IgD-negative memory B cell (primary cell): Measurements from ENCODE around the gene KCNH8. TPM values are rescaled to one million over a fixed set of nuclear protein-coding genes. Genes with fewer than 3 reads are reported as not detected.

Experiments used
- H3K27ac Mint-ChIP-seq, 3 donors: one replicate each; pipeline ENCODE4 v1.8.0; 2020 to 2022; ENCODE audit warnings: mild to moderate bottlenecking in 3 of 3, mixed read lengths in 3 of 3, moderate library complexity in 1 of 3
- H3K27me3 Mint-ChIP-seq: one replicate; pipeline ENCODE4 v1.8.0; 2021; ENCODE audit warnings: mixed read lengths
- H3K36me3 Mint-ChIP-seq: one replicate; pipeline ENCODE4 v1.8.0; 2020; ENCODE audit warnings: mild to moderate bottlenecking, mixed read lengths
- H3K4me1 Mint-ChIP-seq, 3 donors: one replicate each; pipeline ENCODE4 v1.8.0; 2020 to 2022; ENCODE audit warnings: mixed read lengths in 3 of 3, mild to moderate bottlenecking in 1 of 3
- H3K4me3 Mint-ChIP-seq, 4 donors: one replicate each; pipeline ENCODE4 v1.8.0; 2020 to 2022; ENCODE audit warnings: mild to moderate bottlenecking in 4 of 4, mixed read lengths in 4 of 4, moderate library complexity in 3 of 4
- H3K9me3 Mint-ChIP-seq, 3 donors: one replicate each; pipeline ENCODE4 v1.8.0; 2020 to 2021; ENCODE audit warnings: mixed read lengths in 3 of 3, mild to moderate bottlenecking in 1 of 3
- polyA plus RNA-seq: library from polyadenylated mRNA; unstranded; fragments of 300-500 nt; fragmentation: Illumina TruSeq; gene quantifications from one replicate; pipeline ENCODE4 v1.2.3, GENCODE V29; 2021

Gene KCNH8
- polyA plus RNA-seq, 1 donor from 2014 or later = 1.9 TPM

DNA sequence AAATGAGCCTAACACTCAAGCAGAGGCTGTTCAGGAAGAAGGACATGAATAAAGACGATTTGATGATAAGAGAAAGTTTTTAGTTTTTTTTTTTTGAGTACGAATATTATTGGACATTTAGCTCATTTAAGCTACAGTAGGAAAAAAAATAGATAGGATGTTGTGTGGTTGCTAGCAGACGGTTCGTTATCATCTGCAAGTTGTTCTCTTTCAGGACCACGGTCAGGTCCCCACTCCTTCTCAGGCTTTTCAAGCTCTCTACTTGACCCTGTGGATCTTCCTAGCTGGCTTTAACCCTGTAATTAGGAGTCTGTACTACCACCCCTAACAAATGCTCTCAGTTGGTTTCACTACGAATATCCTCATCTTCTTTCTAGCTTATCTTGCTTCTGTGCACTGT is 1.1 kb downstream of the KCNH8 start:
- peak overlapping the region in 1 of 3 donors; percentile 32 for H3K27ac Mint-ChIP-seq
- peaks cover 5% of the 10 kb centered on the region for H3K27me3 Mint-ChIP-seq
- peak overlapping the region in 1 of 4 donors; percentile 83 for H3K4me3 Mint-ChIP-seq
- no peaks in the 10 kb centered on the region for H3K36me3 Mint-ChIP-seq
- peaks cover 13 to 19% (median 17%) of the 10 kb centered on the region in 3 donors for H3K4me1 Mint-ChIP-seq
- no peaks in the 10 kb centered on the region for H3K9me3 Mint-ChIP-seq

DNA sequence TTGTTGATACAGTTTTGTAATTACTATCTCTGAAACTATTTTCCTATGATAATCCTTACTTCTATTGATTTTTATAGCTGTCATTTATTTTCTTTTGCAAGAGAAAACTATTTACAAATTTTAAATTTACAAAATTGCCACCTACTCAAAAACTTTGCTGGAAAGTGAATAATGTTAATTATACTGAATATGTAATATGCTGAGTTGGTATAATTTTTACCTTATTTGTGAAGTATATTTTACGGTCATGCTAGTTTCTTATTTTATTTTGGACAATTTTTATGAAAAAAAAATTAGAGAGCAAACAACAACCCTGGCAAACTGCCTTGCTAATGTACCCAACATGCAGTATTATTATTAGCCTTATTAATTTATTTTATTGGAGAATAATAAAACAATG is 2.9 kb downstream of the KCNH8 start:
- H3K9me3 Mint-ChIP-seq = no peaks in the 10 kb centered on the region
- peaks cover 5% of the 10 kb centered on the region for H3K27me3 Mint-ChIP-seq
- peaks cover 10 to 16% (median 14%) of the 10 kb centered on the region in 3 donors for H3K4me1 Mint-ChIP-seq
- no peak overlapping the region for H3K27ac Mint-ChIP-seq
- no peak overlapping the region for H3K4me3 Mint-ChIP-seq
- no peaks in the 10 kb centered on the region for H3K36me3 Mint-ChIP-seq

DNA sequence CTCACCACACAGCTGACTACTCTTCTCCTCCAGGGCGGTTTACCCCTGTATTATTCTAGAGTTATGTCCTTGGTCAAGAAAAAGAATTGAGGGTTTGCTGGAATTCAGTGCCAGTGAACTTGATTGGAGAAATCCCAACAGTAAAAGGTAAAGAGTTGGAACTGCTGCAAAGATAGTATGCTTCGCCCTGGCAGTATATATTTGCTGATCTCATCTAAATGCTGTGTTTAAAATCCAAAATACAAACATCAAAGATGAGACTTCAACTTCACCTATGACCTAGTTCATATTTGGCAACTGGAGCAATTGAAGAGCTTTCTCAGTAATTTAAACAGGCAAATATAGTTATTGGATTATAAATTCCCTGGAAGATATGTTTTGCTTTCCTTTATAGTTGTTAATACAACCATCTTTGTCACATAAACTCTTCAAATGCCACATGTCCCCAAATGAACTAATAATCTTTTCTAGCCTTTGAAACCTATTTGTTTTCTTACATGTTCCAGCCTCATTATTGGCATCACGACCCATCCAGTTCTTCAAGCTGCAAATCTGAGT is 6.5 kb downstream of the KCNH8 start:
- no peaks in the 10 kb centered on the region for H3K27me3 Mint-ChIP-seq
- no peaks in the 10 kb centered on the region for H3K36me3 Mint-ChIP-seq
- no peaks in the 10 kb centered on the region for H3K9me3 Mint-ChIP-seq

DNA sequence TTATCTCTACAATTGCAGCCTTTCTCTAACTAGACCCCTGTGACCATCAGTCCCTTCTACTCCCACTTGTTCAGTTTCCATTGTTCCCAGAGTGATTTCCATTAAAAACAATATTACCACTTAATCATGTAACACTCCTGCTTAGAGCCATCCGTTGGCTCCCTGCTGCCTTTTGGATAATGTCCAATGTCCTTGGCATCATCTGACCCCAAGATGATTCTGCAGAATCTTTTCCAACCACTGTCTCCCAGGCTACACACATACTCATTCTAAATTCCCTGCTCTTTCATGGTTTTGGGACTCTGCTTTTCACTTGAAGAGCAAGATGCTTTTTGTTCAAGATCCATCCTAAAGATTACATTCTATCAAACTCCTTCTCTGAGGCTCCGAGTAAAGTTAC is 7.1 kb downstream of the KCNH8 start:
- Mint-ChIP-seq H3K4me1 (no peaks in the 10 kb centered on the region), H3K27ac (no peak overlapping the region), H3K36me3 (no peaks in the 10 kb centered on the region), H3K4me3 (no peak overlapping the region), H3K9me3 (no peaks in the 10 kb centered on the region), H3K27me3 (no peaks in the 10 kb centered on the region)

More for the DNA sequence above, 6.5 kb downstream of the KCNH8 start:
- Mint-ChIP-seq H3K4me3 (no peak overlapping the region), H3K27ac (no peak overlapping the region), H3K4me1 (peaks cover 0 to under 1% (median 0%) of the 10 kb centered on the region in 3 donors)

DNA sequence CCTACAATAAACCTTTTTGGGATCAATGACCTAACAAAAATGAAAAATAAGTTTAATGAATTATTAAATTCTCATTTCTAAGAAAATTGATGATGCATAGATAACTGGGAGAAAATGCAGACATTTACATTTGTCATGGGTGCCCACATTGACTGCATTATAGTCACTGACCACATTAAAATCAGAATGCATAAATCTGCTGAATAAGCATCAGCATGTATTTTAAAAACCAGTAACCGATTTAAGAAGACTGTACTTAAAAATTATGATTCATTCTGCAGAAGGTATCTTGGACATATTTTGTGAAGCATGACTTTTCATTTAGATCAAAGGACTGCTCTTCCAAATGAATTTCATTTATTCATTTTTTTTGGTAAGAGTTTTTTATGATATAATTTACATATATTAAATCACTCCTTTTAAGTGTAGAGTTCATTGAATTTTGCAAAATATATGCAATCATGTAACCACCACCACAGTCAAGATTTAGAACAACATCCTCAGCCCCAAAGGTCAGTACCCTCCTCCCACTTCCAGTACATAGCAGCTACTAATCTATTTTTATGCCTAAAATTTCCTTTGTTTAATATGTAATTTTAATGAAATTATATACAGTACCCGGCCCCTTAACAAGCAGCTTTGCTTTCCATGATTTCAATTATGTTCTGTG is 11.8 kb downstream of the KCNH8 start:
- no peaks in the 10 kb centered on the region for H3K36me3 Mint-ChIP-seq
- H3K4me1 Mint-ChIP-seq = no peaks in the 10 kb centered on the region
- no peak overlapping the region for H3K27ac Mint-ChIP-seq
- H3K9me3 Mint-ChIP-seq = no peaks in the 10 kb centered on the region
- peaks cover 2% of the 10 kb centered on the region for H3K27me3 Mint-ChIP-seq
- no peak overlapping the region for H3K4me3 Mint-ChIP-seq

DNA sequence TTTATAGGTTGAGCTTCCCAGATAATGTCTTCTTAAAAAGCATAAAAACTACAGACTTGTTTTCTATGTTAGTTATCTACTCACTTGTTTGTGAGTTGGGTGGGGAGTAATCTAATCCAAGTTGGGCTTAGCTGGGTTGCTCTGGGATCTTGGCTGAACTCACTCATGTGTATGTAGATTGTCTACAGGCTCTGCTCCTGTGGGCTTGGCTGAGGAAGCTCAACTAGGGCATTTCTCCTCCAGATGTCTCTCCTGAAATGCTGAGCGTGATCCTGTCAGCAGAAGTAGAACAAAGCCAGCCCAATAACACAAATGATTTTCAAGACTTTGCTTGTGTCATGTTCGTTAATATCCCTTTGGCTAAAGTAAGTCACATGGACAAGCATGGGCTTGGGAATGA is 17.3 kb downstream of the KCNH8 start:
- H3K9me3 Mint-ChIP-seq = peaks cover 0 to 2% (median 1%) of the 10 kb centered on the region in 3 donors
- no peak overlapping the region for H3K4me3 Mint-ChIP-seq
- no peak overlapping the region for H3K27ac Mint-ChIP-seq
- H3K27me3 Mint-ChIP-seq = peaks cover 2% of the 10 kb centered on the region
- H3K4me1 Mint-ChIP-seq = no peaks in the 10 kb centered on the region
- no peaks in the 10 kb centered on the region for H3K36me3 Mint-ChIP-seq

DNA sequence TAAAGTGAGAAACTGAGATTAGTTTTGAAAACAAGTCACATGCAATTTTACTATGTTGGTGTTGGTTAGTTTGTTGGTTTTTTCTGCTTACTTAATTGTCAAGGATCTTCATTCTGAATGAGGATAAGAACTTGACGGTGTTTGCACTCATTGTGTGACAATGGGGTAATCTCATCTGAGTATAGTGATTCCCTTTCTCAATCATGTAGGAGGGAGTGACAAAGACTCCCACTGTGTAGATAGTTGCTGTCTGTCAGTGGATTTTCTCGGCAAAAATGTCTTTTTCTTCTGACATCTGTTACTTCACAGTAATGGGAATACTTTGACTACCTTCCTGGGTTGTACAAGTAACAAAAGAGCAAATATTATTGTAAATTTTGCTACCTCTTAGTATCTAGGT is 23.5 kb downstream of the KCNH8 start:
- no peak overlapping the region for H3K27ac Mint-ChIP-seq
- H3K4me3 Mint-ChIP-seq = no peak overlapping the region
- no peaks in the 10 kb centered on the region for H3K36me3 Mint-ChIP-seq
- H3K27me3 Mint-ChIP-seq = no peaks in the 10 kb centered on the region
- H3K4me1 Mint-ChIP-seq = no peaks in the 10 kb centered on the region
- peaks cover 0 to 2% (median 1%) of the 10 kb centered on the region in 3 donors for H3K9me3 Mint-ChIP-seq

DNA sequence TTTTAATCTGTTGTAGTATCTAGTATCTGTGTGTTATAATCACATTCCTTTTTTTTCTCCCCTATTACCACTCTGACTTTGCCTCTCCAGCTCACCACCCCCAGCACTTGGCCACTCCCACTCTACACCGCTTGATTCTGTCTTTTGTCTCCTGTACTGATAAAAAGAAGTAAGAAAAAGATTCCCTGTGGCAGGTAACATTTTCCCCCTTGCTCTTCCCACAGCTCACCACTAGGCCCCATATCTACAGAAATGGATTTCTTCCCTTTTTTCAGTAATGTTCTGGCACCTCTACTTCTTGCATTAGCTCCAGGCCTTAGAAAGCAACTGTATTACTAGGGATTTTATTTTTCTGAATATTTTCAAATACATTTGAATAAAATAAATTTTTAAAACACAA is 25.6 kb downstream of the KCNH8 start:
- Mint-ChIP-seq H3K36me3 (no peaks in the 10 kb centered on the region), H3K9me3 (peaks cover 0 to 2% (median 1%) of the 10 kb centered on the region in 3 donors), H3K4me3 (no peak overlapping the region), H3K4me1 (no peaks in the 10 kb centered on the region), H3K27ac (peak overlapping the region in 1 of 3 donors; percentile 31), H3K27me3 (no peaks in the 10 kb centered on the region)

DNA sequence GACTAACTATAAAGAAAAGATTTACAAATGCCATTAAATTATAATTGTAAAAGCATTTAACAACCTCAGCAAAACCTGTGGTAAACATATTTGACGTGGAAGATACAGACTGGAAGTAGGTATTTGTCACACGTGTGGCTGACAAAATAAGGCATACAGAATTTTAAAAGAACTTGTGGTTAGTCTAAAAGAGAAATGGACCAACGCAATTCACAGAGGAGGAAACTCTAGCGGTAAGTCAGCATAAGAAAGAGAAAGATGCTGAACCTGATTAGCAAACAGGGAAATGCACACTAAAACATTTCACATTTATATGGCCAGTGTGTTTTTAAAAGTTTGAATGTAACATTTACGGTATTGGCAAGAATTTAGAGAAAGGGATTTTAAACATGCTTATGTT is 35.3 kb downstream of the KCNH8 start:
- Mint-ChIP-seq H3K4me3 (no peak overlapping the region), H3K4me1 (peaks cover 0 to 6% (median 4%) of the 10 kb centered on the region in 3 donors), H3K27ac (no peak overlapping the region), H3K9me3 (no peaks in the 10 kb centered on the region), H3K36me3 (peaks cover 2% of the 10 kb centered on the region), H3K27me3 (peaks cover 3% of the 10 kb centered on the region)

DNA sequence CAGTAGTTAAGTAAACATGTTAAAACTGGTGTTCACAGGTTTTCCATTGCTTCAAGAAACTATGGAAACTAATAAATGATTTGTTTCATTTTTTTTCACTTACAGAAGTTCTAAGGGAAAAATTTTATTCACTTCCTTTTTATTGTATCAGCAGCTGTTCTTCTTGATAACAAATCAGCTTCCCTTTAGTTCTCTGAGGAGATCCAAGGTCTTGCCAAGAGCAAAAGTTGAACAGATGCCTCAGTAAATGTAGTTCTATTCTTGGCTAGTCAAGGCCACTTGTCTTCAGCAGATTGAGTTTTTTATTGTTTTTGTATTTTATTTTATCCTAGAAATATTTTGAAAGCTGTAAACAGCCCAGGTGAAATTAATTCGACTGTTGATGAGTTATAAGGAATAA is 41.8 kb downstream of the KCNH8 start:
- H3K9me3 Mint-ChIP-seq = no peaks in the 10 kb centered on the region
- H3K4me1 Mint-ChIP-seq = peaks cover 0 to 4% (median 4%) of the 10 kb centered on the region in 3 donors
- H3K4me3 Mint-ChIP-seq = no peak overlapping the region
- peaks cover 4% of the 10 kb centered on the region for H3K36me3 Mint-ChIP-seq
- peaks cover 1% of the 10 kb centered on the region for H3K27me3 Mint-ChIP-seq
- H3K27ac Mint-ChIP-seq = no peak overlapping the region

DNA sequence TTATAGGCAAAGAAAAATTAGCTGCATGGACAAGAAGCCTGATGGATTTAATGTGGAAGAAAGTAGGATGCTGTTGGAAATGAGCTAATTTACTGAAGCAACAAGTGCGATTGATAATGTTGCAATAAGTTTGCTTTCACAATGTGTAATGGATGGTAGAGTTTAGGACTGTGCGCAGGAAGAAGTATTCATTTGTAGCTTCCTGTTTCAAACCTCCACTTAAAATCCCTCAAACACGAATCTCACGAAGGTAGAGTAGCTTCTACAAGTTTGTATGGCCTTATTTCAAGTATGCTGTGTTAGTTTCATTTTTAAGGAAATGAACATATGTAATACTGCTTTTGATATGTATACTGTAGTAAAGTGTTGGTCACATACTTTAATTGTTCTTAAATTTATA is 42.3 kb downstream of the KCNH8 start:
- Mint-ChIP-seq H3K4me1 (peaks cover 0 to 4% (median 4%) of the 10 kb centered on the region in 3 donors), H3K9me3 (no peaks in the 10 kb centered on the region), H3K27me3 (peaks cover 1% of the 10 kb centered on the region), H3K27ac (no peak overlapping the region), H3K36me3 (peaks cover 4% of the 10 kb centered on the region), H3K4me3 (no peak overlapping the region)

DNA sequence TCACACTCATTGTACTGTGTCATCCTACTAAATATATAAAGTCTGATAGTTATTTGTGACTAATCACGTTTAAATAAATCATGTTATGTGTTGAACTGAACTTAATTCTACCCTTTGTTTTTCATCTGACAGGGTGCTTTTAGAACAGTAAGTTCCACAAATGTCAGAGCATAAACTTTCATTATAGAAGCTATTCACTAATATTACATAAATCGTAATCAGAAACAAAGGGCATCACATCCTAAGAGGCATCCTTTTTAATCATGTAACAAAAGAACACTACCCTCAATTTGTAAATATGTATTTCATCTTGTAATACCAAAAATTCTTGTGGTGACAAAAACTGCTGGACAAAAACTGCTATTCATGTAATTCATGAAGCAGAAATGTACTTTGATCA is 50.8 kb downstream of the KCNH8 start:
- Mint-ChIP-seq H3K4me1 (no peaks in the 10 kb centered on the region), H3K27ac (no peak overlapping the region), H3K36me3 (no peaks in the 10 kb centered on the region)

DNA sequence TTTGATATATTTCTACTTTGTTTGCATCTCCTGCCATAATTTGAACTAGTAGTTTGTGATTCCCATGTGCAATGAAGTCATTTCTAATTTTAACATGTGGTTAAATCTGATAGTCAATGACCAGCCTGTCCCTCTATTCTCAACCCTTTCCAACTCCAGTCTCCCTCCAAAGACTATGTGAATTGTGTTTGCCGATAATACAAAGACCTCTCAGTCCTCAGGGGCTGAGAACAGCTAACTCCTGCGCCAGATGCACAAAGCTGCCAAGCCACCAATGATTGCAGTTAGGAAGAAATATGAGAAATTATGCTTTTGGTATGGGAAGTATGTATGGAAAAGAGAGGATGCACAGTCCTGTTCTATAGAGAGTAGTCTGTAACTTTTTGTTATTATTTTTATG is 54.0 kb downstream of the KCNH8 start:
- Mint-ChIP-seq H3K4me3 (no peak overlapping the region), H3K27ac (no peak overlapping the region), H3K36me3 (no peaks in the 10 kb centered on the region), H3K27me3 (no peaks in the 10 kb centered on the region), H3K9me3 (no peaks in the 10 kb centered on the region), H3K4me1 (no peaks in the 10 kb centered on the region)

More for the DNA sequence above, 50.8 kb downstream of the KCNH8 start:
- Mint-ChIP-seq H3K4me3 (no peak overlapping the region), H3K9me3 (no peaks in the 10 kb centered on the region), H3K27me3 (no peaks in the 10 kb centered on the region)

DNA sequence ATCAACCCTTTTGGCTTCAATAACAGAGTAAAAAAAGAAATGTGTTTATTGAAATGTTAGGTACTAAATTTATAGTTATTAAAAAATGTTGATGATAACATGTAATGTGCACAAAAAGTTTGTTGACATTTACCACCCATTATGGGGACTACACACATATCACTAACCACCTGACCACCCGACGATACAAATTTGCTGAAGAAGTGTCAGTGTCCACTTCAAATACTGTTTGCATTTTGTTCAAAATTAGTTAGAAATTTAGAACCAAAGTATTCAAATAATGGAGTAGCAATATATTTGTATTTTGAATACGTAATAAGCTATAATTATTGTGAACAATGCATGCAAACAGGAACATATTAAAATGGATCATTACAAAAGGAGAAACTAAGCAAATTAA is 54.4 kb downstream of the KCNH8 start:
- H3K27ac Mint-ChIP-seq = no peak overlapping the region
- no peaks in the 10 kb centered on the region for H3K9me3 Mint-ChIP-seq
- no peak overlapping the region for H3K4me3 Mint-ChIP-seq
- no peaks in the 10 kb centered on the region for H3K4me1 Mint-ChIP-seq
- no peaks in the 10 kb centered on the region for H3K27me3 Mint-ChIP-seq
- no peaks in the 10 kb centered on the region for H3K36me3 Mint-ChIP-seq

DNA sequence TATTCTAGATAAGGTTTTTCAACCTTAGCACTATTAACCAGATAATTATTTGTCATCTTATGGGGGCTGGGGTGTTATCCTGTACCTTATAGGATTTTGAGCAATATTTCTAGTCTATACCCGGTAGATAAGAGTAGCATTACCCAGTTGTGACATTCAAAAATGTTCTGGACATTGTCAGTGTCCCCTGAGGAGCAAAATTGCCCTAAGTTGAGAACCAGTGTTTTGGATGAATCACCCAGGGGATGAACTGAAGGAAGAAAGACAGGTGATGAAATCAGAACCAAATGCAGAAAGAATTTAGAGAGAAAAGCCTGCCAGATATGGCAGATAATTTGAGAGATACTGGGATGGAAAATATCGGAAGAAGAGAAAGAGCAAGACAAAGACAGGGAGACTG is 58.2 kb downstream of the KCNH8 start:
- no peaks in the 10 kb centered on the region for H3K27me3 Mint-ChIP-seq
- H3K36me3 Mint-ChIP-seq = no peaks in the 10 kb centered on the region
- H3K9me3 Mint-ChIP-seq = no peaks in the 10 kb centered on the region
- H3K27ac Mint-ChIP-seq = no peak overlapping the region
- no peaks in the 10 kb centered on the region for H3K4me1 Mint-ChIP-seq
- H3K4me3 Mint-ChIP-seq = no peak overlapping the region

DNA sequence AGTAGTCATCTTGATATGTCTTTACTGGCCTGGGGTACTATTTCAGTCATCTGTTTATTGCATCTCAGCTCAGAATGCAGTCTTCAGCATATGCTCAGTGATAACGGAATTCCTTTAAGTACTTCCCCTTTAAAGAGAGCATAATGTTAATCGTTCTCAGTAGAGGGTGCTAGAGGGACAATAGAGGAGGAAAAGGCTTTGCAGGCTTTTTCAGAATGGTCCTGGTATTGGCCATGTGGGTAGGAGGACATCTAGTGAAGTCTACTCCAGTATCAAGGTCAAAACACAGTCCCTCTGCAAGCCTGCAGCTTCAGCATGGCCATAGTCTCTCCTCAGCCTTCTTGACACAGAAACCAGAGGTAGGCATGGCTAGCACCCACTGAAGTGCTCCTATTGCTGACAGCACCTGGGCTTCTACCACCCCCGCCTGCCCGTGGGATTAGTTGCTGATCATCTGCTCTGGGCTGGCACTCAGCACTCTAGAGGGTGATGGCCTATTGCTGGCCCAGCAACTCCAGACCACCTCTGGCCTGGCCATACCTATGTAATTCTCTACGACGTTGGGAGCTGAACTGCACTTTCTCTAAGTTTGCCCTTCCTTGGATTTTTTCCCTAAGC is 65.4 kb downstream of the KCNH8 start:
- H3K36me3 Mint-ChIP-seq = no peaks in the 10 kb centered on the region
- H3K27me3 Mint-ChIP-seq = no peaks in the 10 kb centered on the region
- H3K9me3 Mint-ChIP-seq = no peaks in the 10 kb centered on the region
- peak overlapping the region in 1 of 3 donors; percentile 59 for H3K27ac Mint-ChIP-seq
- H3K4me1 Mint-ChIP-seq = peaks cover 2 to 4% (median 3%) of the 10 kb centered on the region in 3 donors
- no peak overlapping the region for H3K4me3 Mint-ChIP-seq
